ENCODE data around the gene PRMT3.

DNA sequence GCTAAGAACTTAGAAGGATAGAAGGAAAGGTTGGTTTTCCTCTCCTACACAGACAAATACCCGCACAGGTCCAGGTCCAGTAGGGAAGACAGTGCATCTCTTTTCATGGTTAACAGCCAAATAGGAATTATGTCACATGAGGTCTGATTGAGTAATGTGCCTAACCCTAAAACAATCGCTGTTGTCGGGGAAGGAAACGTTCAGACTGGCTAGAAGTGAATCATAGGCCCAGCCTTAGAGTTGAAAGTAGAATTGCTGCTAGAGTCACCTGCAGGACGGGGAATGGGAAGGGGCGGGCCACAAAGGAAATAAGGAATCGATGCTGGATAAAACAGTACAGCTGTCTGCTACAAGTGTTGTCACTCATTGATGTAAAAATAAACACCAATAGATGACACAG is 36.4 kb upstream of the PRMT3 start:
- TF ChIP-seq, protein P1, sequence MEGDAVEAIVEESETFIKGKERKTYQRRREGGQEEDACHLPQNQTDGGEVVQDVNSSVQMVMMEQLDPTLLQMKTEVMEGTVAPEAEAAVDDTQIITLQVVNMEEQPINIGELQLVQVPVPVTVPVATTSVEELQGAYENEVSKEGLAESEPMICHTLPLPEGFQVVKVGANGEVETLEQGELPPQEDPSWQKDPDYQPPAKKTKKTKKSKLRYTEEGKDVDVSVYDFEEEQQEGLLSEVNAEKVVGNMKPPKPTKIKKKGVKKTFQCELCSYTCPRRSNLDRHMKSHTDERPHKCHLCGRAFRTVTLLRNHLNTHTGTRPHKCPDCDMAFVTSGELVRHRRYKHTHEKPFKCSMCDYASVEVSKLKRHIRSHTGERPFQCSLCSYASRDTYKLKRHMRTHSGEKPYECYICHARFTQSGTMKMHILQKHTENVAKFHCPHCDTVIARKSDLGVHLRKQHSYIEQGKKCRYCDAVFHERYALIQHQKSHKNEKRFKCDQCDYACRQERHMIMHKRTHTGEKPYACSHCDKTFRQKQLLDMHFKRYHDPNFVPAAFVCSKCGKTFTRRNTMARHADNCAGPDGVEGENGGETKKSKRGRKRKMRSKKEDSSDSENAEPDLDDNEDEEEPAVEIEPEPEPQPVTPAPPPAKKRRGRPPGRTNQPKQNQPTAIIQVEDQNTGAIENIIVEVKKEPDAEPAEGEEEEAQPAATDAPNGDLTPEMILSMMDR (IDR thresholded peaks at IDR 0.05) = no peak
- TF ChIP-seq POLR2A (IDR thresholded peaks at IDR 0.05) = no peak
